NB4 (cell line): ENCODE measurements around the gene RABGGTA.

Source experiments
- DNase-seq: peaks from one replicate; pipeline ENCODE4 v3.0.0; 2010; ENCODE audit warnings: low read depth
- H3K4me3 ChIP-seq: one replicate; pipeline ENCODE4 v1.5.1; 2011; ENCODE audit warnings: mild to moderate bottlenecking, low read depth, low read length, moderate library complexity
- MYC ChIP-seq: IDR thresholded peaks from 2 replicates; pipeline ENCODE4 v1.6.1; 2011; ENCODE audit warnings: low read depth, low read length
- POLR2A ChIP-seq: IDR thresholded peaks from 2 replicates; pipeline ENCODE4 v1.6.1; 2011; ENCODE audit warnings: mild to moderate bottlenecking; ENCODE audit not compliant: insufficient read length; ENCODE audit errors: extremely low read depth
- TF ChIP-seq, protein P1 (sequence below): IDR thresholded peaks from one replicate; pipeline ENCODE4 v1.5.1; 2012; ENCODE audit warnings: low read depth, low read length
- TF ChIP-seq, protein P2 (sequence below): IDR thresholded peaks from 2 replicates; pipeline ENCODE4 v1.6.1; 2011; ENCODE audit warnings: low read depth, low read length

Gene RABGGTA

DNA sequence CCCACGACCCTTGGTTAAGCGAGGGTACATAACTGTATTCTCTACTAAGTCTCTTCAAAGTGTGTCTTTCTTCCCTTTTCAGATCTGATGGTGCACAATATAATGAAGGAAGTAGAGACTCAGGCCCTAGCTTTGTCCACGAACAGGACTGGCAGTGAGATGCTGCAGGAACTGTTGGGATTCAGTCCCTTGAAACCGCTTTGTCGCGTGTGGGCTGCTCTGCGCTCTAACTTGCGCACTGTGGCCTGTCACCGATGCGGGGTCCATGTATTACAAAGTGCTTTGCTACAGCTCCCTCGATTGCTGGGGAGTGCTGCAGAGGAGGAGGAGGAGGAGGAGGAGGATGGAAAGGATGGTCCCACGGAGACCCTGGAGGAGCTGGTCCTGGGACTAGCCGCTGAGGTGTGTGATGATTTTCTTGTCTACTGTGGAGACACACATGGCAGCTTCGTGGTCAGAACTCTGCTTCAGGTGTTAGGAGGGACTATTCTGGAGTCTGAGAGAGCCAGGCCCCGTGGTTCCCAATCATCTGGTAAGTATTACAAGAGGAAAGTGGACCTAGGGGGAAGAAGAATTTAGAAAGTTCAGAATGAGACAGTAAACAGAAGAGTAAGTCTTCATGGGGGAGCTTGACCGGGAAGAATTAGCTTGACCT, 29.1 kb upstream of the RABGGTA start:
- no peak for DNase-seq
- H3K4me3 ChIP-seq, result peak overlapping the region; percentile 98
- TF ChIP-seq, protein P1, sequence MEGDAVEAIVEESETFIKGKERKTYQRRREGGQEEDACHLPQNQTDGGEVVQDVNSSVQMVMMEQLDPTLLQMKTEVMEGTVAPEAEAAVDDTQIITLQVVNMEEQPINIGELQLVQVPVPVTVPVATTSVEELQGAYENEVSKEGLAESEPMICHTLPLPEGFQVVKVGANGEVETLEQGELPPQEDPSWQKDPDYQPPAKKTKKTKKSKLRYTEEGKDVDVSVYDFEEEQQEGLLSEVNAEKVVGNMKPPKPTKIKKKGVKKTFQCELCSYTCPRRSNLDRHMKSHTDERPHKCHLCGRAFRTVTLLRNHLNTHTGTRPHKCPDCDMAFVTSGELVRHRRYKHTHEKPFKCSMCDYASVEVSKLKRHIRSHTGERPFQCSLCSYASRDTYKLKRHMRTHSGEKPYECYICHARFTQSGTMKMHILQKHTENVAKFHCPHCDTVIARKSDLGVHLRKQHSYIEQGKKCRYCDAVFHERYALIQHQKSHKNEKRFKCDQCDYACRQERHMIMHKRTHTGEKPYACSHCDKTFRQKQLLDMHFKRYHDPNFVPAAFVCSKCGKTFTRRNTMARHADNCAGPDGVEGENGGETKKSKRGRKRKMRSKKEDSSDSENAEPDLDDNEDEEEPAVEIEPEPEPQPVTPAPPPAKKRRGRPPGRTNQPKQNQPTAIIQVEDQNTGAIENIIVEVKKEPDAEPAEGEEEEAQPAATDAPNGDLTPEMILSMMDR, result no peak
- TF ChIP-seq, protein P2, sequence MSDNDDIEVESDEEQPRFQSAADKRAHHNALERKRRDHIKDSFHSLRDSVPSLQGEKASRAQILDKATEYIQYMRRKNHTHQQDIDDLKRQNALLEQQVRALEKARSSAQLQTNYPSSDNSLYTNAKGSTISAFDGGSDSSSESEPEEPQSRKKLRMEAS, result no peak
- TF ChIP-seq MYC, result no peak
- no peak for TF ChIP-seq POLR2A

DNA sequence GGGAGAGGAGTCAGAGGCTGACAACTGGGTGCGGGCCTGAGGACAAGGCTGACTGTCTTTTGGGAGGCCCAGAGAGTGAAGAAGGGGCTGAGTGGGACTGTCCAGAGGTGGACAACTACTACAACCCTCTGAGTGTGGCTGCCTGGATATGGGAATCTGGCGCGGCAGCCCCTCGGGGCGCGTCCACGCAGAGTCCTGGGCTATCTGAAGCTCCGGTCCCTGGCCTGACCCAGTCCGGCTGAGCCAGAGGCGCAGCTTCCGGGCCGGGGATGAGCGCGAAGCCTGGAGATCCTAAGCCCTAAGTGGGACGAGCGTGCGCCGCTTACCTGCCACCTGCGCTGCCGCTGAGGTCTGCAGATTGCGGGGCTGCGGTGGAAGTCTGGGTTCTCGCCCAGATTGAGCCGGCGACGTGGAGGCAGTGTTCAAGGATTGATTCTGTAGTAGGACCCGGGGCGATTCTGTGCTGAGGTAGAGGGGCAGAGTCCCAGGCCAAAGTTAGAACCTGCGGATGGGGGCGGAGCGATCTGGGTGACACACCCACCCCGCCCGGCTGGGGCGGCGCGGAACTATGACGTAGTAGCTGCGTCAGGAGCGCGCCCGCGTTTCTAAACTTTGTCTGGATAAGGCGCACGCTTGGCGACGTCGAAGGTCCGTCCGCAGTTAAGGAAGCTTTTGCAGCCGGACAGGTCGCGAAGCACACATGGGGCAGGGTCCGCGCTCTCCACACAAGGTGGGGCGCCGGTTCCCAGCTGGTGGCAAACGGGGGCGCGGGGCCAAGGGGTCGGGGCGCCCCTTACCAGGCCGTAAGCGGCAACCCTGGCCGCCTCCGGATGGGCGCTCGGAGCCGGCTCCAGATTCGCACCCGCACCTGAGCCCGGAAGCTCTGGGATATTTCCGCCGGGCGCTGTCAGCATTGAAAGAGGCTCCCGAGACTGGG, 28.1 kb upstream of the RABGGTA start, which contains the start of the genes DHRS1 and NOP9:
DHRS1 (minus strand) TSS at position 526 of the 937 bp plus-strand sequence. CDS start 674 bp downstream, outside the sequence.
NOP9 (plus strand) TSS at position 596 of the 937 bp plus-strand sequence; CDS start at position 701, 105 bp downstream.
- peak; percentile 73 for TF ChIP-seq POLR2A
- TF ChIP-seq, protein P1, result no peak
- peak; percentile 83 for TF ChIP-seq MYC
- TF ChIP-seq, protein P2, result peak; percentile 87
- H3K4me3 ChIP-seq, result peak within 1 kb of the TSS; percentile 98
- DNase-seq, result peak; percentile 92

DNA sequence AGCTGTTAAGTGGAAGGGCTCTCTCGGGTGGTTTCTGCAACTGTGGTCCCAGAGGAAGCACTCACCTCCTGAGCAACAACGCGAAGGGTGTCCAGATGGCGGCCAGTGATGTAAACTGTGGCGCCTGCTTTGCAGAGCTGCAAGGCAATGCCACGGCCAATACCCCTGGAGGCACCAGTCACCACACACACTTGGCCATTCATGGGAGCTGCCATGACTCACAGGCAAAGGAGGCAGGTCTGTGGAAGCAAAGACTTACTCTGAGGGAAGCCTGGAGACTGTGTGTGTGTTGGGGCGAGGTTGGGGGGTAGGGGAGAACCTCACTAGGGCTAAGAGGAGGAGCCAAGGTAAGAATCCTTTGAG, 27.5 kb upstream of the RABGGTA start:
- DNase-seq, result peak; percentile 69

DNA sequence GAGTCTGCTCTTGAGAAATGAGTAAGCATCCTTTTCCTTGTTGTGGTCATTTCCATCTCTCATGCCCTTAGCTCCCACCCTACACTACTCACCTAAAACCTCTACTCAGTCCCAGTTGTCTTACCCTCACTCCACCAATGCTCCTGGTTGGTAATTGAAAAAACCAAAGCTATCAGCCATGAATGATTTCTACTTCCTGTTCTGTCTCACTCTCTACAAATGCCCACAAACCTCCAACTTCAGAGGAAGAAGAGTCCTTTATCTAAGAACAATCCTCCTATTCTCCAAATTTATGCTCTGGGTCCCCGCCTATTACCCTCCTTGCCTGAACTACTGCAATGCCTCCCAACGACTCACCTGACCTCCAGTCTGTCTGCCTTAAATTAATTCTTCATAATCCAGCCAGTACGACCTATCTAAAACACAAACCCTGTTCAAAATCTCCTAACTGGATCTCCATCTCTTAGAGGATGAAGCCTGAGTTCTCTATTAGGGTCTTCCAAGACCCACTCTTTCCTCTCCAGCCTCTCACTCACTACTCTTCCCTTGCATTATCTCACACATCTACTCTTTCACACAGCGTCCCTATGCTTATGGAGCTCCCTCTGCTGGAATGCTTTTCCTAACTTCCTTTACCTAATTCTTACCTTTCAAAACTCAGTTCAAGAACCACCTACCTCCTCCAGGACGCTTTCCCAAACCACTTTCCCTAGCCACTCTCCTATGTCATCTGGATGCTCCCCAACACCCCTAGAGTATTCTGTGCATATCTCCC, 26.0 kb upstream of the RABGGTA start:
- no peak overlapping the region for H3K4me3 ChIP-seq
- no peak for TF ChIP-seq MYC
- TF ChIP-seq, protein P1, result peak; percentile 18
- no peak for TF ChIP-seq POLR2A
- TF ChIP-seq, protein P2, result no peak
- DNase-seq, result peak; percentile 38

More for the DNA sequence above, 27.5 kb upstream of the RABGGTA start:
- H3K4me3 ChIP-seq, result peak overlapping the region; percentile 98
- TF ChIP-seq MYC, result no peak
- no peak for TF ChIP-seq POLR2A
- TF ChIP-seq, protein P1, result no peak

DNA sequence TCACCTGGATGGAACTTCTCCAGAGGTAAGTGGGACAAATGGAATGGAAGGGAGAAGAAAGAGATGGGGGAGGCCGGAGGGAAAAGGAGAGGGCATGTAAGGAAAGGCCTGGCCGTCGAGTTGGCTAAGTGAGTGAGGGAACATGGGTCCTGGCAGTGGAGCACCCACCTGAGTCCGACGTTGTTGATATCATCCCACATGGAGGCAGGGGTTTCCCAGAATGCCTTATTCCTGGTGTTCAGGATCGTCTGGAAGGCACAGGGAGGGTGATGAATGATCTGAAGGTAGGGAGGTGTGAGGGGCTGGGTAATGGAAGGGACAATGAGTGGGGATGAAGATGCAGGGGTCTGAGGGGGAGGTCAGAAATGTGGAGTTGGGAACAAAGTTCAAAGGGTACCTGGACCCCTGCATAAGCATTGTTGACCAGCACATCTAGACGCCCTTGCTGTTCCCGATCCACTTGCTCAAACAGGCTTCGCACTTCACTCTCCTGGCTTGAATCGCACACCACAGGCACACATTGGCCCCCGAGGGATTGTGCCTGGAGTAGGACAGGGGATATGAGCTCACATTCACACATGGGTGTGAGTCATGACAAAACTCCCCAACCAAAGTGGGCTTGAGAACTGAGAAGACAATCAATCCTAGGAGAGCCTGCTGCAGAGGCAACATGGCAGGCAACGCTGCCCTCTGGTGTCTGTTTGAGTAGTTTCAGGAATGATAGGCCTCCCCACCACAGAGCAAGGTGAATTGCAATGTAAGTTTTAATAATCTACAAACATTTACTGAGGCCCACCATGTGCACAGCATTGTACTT, 25.2 kb upstream of the RABGGTA start:
- H3K4me3 ChIP-seq, result no peak overlapping the region
- TF ChIP-seq MYC (peak; percentile 39), POLR2A (no peak)
- TF ChIP-seq, protein P1, result peak; percentile 71
- TF ChIP-seq, protein P2, result peak; percentile 74
- DNase-seq, result peak; percentile 91
